ENCODE results near the gene CASP8AP2. TPM values are rescaled to one million over a fixed set of nuclear protein-coding genes. Genes with fewer than 3 reads are reported as not detected.

Gene CASP8AP2
- total and polyA plus RNA-seq, 2 donors (not counting 3 experiments of a cell fraction or from before 2014, with no cell fraction given), result 4.7 to 22.0 TPM

GRCh38 chr6:89834884-89835792 is 5.5 kb downstream of the CASP8AP2 start:
- intact Hi-C loops (cut with micrococcal nuclease) (no loop called here), dilution Hi-C loops (cut with MboI; ENCODE audit: extremely low pct_ligation_motif_present, low sequenced_read_pairs) (no loop called here)
- Histone ChIP-seq H3K9me3 (replicated peaks; ENCODE audit: control insufficient read depth, insufficient read depth, low read length) (no peaks in the 10 kb centered on the region), H3K27ac (ENCODE audit: insufficient read depth, low read depth, low read length) (no peak overlapping the region), H4K20me1 (replicated peaks; ENCODE audit: control insufficient read depth, extremely low read depth, insufficient read depth, low read length) (no peaks in the 10 kb centered on the region), H3K9me1 (replicated peaks; ENCODE audit: control insufficient read depth, extremely low read depth, insufficient read depth, low read length) (no peaks in the 10 kb centered on the region), H3K27me3 (ENCODE audit: control insufficient read depth in 2 of 2, insufficient read depth in 2 of 2, low read length in 2 of 2) (no peaks in the 10 kb centered on the region), H3K79me2 (ENCODE audit: control insufficient read depth, insufficient read depth, low read length) (peaks cover 33% of the 10 kb centered on the region), H3K4me3 (replicated peaks in 1 of 3; ENCODE audit: insufficient read depth in 1 of 3, low read depth in 1 of 3, low read length in 3 of 3) (no peak overlapping the region), H2AFZ (ENCODE audit: low read depth, low read length) (no peak overlapping the region), H3K4me2 (ENCODE audit: insufficient read depth, low read length) (no peak overlapping the region), H3K9ac (replicated peaks; ENCODE audit: extremely low read depth, insufficient read depth, low read length) (no peak overlapping the region), H3K4me1 (ENCODE audit: control insufficient read depth, extremely low read depth, insufficient read depth, low read length) (peaks cover 10% of the 10 kb centered on the region), H3K36me3 (ENCODE audit: control insufficient read depth in 2 of 2, extremely low read depth in 1 of 2, insufficient read depth in 2 of 2, low read length in 2 of 2) (peaks cover 0 to 7% of the 10 kb centered on the region in 2 experiments)
- DNase-seq (ENCODE audit: low read depth, low spot score) (no peak), FAIRE-seq (no peak)
- TF ChIP-seq POLR2AphosphoS5 (IDR thresholded peaks at IDR 0.05; ENCODE audit: insufficient read depth, low read depth, low read length), result no peak
- no peak for TF ChIP-seq JUN (IDR thresholded peaks at IDR 0.05; ENCODE audit: borderline replicate concordance, insufficient read depth, insufficient read length, low read depth)
- TF ChIP-seq FOS (IDR thresholded peaks at IDR 0.05; ENCODE audit: borderline replicate concordance, insufficient read depth, low read length), result no peak
- no peak for TF ChIP-seq MYC (IDR thresholded peaks at IDR 0.05; ENCODE audit: low read depth, low read length)
- TF ChIP-seq GATA2 (IDR thresholded peaks at IDR 0.05; ENCODE audit: insufficient read depth, insufficient read length, low read depth, low read length), result no peak
- TF ChIP-seq, protein P1, sequence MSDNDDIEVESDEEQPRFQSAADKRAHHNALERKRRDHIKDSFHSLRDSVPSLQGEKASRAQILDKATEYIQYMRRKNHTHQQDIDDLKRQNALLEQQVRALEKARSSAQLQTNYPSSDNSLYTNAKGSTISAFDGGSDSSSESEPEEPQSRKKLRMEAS (IDR thresholded peaks at IDR 0.05; ENCODE audit: insufficient read depth, insufficient read length), result no peak
- TF ChIP-seq POLR2A (IDR thresholded peaks at IDR 0.05; ENCODE audit: low read depth, low read length), result no peak
- CTCF ChIA-PET, result no interaction called here
- POLR2A ChIA-PET, result no interaction called here
- BruUV-seq (replicated peaks), result no TSS peak
